Nephron progenitor cell (in vitro differentiated cells): ENCODE data around the gene SH3BGR.

ENCODE experiments used
- DNase-seq: peaks from one replicate; pipeline ENCODE4 v3.0.0; 2021
- H3K27ac Mint-ChIP-seq: 2 replicates; pipeline ENCODE4 v1.8.0; 2021; ENCODE audit warnings: mild to moderate bottlenecking, moderate library complexity, mixed read lengths
- H3K27me3 Mint-ChIP-seq: 2 replicates; pipeline ENCODE4 v1.8.0; 2021; ENCODE audit warnings: mild to moderate bottlenecking, low read depth, mixed read lengths; ENCODE audit not compliant: poor library complexity
- H3K36me3 Mint-ChIP-seq: 2 replicates; pipeline ENCODE4 v1.8.0; 2021; ENCODE audit warnings: low read depth, mixed read lengths
- H3K4me1 Mint-ChIP-seq: 2 replicates; pipeline ENCODE4 v1.8.0; 2021; ENCODE audit warnings: mixed read lengths
- H3K4me3 Mint-ChIP-seq: 2 replicates; pipeline ENCODE4 v1.8.0; 2021; ENCODE audit warnings: mild to moderate bottlenecking, moderate library complexity, mixed read lengths
- H3K9me3 Mint-ChIP-seq: 2 replicates; pipeline ENCODE4 v1.8.0; 2021; ENCODE audit warnings: mild to moderate bottlenecking, moderate library complexity, mixed read lengths
- TF ChIP-seq, protein P1 (sequence below): fragments of 200-600 bp; sonication (generic); IDR thresholded peaks from 2 replicates; pipeline ENCODE4 v1.5.0; 2021; ENCODE audit warnings: antibody characterized with exemption

The SH3BGR gene

DNA sequence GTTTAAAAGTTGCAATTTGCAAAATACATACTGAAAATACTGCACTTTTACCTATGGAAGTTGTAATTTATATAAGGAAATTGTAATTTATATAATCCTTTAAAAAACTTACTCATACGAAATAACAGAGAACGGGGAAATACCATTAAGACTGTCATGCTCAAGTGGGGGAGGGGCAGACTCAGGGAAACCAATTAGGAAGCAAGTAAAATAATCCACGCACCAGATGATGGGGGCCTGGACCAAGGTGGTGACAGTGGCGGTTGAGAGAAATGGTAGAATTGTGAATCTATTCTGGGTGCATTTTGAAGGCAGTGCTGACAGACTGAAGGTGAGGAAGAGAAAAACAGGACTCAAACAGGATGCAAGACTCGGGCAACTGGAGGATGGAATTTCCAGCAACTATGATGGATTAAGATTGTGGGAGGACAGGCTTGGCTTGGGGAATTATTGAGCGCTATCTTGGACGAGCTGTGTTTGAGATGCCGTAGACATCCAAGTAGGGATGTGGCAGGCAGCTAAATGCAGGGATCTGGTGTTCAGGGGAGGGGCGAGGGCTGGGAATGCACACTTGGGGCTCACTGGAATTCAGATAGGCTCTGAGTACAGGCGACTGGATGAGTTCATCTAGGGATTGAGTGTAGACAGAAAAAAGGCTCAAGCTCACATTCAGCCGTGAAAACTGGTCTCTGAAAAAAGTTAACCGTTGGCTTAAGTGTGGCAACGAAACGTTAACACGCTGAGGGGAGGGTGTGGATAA is 7.2 kb upstream of the SH3BGR start:
- Mint-ChIP-seq H3K9me3 (peaks cover 14% of the 10 kb centered on the region), H3K27me3 (peaks cover 12% of the 10 kb centered on the region), H3K4me1 (peaks cover 52% of the 10 kb centered on the region), H3K27ac (peak overlapping the region; percentile 98), H3K4me3 (peak overlapping the region; percentile 95), H3K36me3 (peaks cover 5% of the 10 kb centered on the region)
- DNase-seq: peak; percentile 27
- TF ChIP-seq, protein P1, sequence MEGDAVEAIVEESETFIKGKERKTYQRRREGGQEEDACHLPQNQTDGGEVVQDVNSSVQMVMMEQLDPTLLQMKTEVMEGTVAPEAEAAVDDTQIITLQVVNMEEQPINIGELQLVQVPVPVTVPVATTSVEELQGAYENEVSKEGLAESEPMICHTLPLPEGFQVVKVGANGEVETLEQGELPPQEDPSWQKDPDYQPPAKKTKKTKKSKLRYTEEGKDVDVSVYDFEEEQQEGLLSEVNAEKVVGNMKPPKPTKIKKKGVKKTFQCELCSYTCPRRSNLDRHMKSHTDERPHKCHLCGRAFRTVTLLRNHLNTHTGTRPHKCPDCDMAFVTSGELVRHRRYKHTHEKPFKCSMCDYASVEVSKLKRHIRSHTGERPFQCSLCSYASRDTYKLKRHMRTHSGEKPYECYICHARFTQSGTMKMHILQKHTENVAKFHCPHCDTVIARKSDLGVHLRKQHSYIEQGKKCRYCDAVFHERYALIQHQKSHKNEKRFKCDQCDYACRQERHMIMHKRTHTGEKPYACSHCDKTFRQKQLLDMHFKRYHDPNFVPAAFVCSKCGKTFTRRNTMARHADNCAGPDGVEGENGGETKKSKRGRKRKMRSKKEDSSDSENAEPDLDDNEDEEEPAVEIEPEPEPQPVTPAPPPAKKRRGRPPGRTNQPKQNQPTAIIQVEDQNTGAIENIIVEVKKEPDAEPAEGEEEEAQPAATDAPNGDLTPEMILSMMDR: no peak

DNA sequence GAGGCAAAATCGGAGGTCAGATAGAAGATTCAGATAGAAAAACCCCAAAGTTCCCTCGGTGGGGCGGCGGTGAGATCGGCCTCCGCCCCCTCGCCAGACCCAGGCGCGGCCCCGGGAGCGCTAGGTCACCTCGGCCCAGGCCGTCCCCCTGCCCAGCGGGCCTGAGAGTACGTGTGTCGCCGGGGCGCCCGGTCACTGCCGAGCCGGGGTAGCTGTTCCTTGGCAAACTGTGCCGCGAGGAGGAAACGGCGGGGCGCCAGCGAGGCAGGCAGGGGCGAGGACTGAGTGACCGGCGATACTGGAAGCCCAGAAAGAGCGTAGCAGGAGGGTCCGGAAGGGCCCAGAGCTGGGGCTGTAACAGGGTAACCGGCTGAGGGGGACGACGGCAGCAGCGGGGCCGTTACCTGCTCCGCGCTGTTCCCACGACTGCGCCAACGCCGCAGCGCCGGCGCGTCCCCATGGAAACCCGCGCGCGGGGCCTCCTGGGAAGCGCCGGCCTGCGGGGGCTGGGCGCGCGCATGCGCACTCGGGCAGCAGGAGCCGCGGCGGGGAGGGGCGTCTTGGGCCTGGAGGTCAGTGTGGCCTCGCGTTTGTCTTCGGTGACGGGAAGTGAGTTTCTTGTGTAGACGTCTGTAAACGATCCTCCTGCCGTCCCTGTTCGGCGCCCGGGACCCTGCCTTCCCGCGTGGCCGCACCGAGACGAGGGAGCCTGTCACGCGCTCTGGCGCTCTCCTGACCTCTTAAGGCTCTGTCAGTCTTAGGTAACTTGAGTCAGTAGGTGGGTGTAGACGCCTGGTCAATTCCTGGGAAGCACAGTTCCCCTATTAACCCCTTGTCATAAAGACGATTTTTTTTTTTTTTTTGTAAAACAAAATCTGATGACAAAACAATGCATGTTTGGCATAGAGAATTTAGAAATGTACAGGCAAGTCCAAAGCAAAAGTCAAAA is 6.2 kb upstream of the SH3BGR start, which contains the start of gene LCA5L:
Gene LCA5L (minus strand): TSS at position 458 of the 949 bp plus-strand sequence. CDS start 17,285 bp downstream, outside the sequence.
- peaks cover 14% of the 10 kb centered on the region for H3K9me3 Mint-ChIP-seq
- H3K36me3 Mint-ChIP-seq: peaks cover 5% of the 10 kb centered on the region
- peak; percentile 97 for DNase-seq
- TF ChIP-seq, protein P1: no peak
- H3K4me3 Mint-ChIP-seq: peak within 1 kb of the TSS; percentile 95
- peak within 1 kb of the TSS; percentile 98 for H3K27ac Mint-ChIP-seq
- H3K27me3 Mint-ChIP-seq: peaks cover 12% of the 10 kb centered on the region
- H3K4me1 Mint-ChIP-seq: peaks cover 59% of the 10 kb centered on the region

DNA sequence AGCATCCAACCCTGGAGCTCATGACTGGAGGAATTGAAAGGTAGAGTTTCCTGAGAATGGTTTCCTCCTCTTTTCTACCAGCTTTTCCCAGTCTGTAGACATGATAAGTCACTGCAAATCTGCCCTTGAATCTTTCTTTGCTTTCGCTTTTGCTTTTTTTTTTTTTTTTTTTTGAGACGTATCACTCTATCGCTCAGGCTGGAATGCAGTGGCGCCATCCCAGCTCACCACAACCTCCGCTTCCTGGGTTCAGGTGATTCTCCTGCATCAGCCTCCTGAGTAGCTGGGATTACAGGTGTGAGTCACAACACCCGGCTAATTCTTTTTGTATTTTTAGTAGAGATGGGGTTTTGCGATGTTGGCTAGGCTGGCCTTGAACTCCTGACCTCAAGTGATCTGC is 4.5 kb upstream of the SH3BGR start:
- Mint-ChIP-seq H3K4me1 (peaks cover 69% of the 10 kb centered on the region), H3K9me3 (peaks cover 14% of the 10 kb centered on the region), H3K27me3 (peaks cover 17% of the 10 kb centered on the region), H3K36me3 (peaks cover 5% of the 10 kb centered on the region), H3K27ac (no peak overlapping the region), H3K4me3 (no peak overlapping the region)
- DNase-seq: no peak
- TF ChIP-seq, protein P1: no peak

DNA sequence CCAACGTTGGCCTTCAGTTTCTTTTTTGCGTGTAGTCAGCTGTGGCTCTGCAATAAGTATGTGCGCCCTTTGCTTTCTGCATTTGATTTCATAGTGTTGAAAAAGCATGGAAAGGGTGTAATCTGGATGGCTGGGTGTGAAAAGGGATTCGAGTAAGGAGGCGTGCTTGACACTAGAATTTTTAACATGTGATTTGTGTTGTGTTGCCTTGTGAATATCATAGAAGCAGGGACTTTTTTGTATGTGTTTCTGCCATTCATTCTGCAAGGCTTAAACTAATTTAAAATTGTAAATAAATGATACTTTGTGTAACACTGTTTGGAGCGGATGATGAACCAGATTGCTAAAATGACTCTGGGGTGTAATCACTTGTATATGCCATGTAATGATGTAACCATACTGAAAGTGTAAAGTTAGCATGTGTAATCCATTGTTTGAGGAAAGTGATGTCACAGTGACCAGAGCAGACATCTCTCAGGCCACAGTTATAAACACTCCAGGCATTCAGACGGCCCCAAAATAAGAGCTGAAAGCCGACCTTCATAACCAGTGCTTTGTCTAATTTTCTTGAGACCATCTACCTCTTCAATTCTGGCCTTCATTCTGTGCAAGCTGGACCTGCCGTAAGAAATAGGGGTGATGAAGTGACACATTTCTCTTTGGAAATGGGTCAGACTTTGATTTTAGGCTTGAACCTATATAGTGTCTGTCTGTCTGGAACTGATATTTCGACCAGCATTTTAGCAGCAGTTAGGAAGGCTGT is 618 bp downstream of the SH3BGR start:
- Mint-ChIP-seq H3K27me3 (peaks cover 8% of the 10 kb centered on the region), H3K4me3 (peak overlapping the region; percentile 74), H3K27ac (peak overlapping the region; percentile 73), H3K4me1 (peaks cover 55% of the 10 kb centered on the region), H3K9me3 (peaks cover 8% of the 10 kb centered on the region), H3K36me3 (peaks cover 5% of the 10 kb centered on the region)
- DNase-seq: no peak
- TF ChIP-seq, protein P1: no peak

DNA sequence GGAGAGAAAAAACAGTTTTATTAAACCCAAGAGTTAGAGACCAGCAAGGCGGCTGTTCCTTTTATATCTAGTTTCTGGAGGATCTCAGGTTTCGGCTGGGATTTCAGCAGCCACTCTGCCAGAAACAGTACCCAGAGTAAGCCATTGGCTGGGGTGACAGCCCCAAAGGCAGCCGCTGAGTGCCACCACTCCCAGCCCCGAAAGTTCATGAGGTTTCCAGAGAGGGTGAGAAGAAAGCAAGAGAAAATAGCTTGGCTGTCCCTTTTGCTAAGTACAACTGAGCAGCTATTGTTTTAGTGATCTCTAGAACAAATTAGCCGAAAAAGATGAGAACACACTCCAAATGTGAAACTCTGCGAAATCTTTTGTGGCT is 1.2 kb downstream of the SH3BGR start:
- peaks cover 3% of the 10 kb centered on the region for H3K9me3 Mint-ChIP-seq
- peaks cover 8% of the 10 kb centered on the region for H3K27me3 Mint-ChIP-seq
- H3K27ac Mint-ChIP-seq: peak overlapping the region; percentile 51
- peak overlapping the region; percentile 74 for H3K4me3 Mint-ChIP-seq
- H3K36me3 Mint-ChIP-seq: peaks cover 2% of the 10 kb centered on the region
- TF ChIP-seq, protein P1: no peak
- no peak for DNase-seq
- H3K4me1 Mint-ChIP-seq: peaks cover 55% of the 10 kb centered on the region
